C4-2B (cell line): ENCODE measurements around the gene ECE1.

Experiments used
- ZFX ChIP-seq: fragments of 450-650 bp; IDR thresholded peaks from 2 replicates; pipeline ENCODE4 v1.6.1; 2017
- TF ChIP-seq, protein P1 (sequence below): fragments of 450-650 bp; conservative IDR thresholded peaks from 2 replicates; pipeline ENCODE4 v1.5.1; 2017; ENCODE audit warnings: mild to moderate bottlenecking

- TF ChIP-seq, protein P1, sequence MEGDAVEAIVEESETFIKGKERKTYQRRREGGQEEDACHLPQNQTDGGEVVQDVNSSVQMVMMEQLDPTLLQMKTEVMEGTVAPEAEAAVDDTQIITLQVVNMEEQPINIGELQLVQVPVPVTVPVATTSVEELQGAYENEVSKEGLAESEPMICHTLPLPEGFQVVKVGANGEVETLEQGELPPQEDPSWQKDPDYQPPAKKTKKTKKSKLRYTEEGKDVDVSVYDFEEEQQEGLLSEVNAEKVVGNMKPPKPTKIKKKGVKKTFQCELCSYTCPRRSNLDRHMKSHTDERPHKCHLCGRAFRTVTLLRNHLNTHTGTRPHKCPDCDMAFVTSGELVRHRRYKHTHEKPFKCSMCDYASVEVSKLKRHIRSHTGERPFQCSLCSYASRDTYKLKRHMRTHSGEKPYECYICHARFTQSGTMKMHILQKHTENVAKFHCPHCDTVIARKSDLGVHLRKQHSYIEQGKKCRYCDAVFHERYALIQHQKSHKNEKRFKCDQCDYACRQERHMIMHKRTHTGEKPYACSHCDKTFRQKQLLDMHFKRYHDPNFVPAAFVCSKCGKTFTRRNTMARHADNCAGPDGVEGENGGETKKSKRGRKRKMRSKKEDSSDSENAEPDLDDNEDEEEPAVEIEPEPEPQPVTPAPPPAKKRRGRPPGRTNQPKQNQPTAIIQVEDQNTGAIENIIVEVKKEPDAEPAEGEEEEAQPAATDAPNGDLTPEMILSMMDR: no peak
- no peak for TF ChIP-seq ZFX
Observed at GRCh38 chr1:21201650-21202049, 88.6 kb downstream of the ECE1 start.
